ENCODE results near the gene IFT20. TPM values are rescaled to one million over a fixed set of nuclear protein-coding genes. Genes with fewer than 3 reads are reported as not detected.

The IFT20 gene
- total RNA-seq, 1 experiment from 2014 or later = 21.0 TPM

- Histone ChIP-seq H3K9me3 (ENCODE audit: control insufficient read depth, low read depth, low read length) (no peaks in the 10 kb centered on the region), H3K4ac (ENCODE audit: low read depth, low read length) (no peak overlapping the region), H2BK20ac (ENCODE audit: low read depth, low read length, poor library complexity, severe bottlenecking) (no peak overlapping the region), H2AFZ (ENCODE audit: low read length) (no peak overlapping the region), H2AK5ac (ENCODE audit: insufficient read length, low read length) (no peak overlapping the region), H3K79me2 (ENCODE audit: insufficient read depth, low read length) (no peaks in the 10 kb centered on the region), H4K91ac (ENCODE audit: insufficient read length, low read depth, low read length) (no peak overlapping the region), H4K5ac (ENCODE audit: insufficient read length, low read depth, low read length) (no peak overlapping the region), H3K56ac (ENCODE audit: insufficient read length, low read depth, low read length) (no peak overlapping the region), H4K8ac (replicated peaks; ENCODE audit: insufficient read length, low read depth, low read length) (no peak overlapping the region), H3T11ph (ENCODE audit: low read length) (no peak overlapping the region), H3K27me3 (ENCODE audit: insufficient read depth, low read length) (no peaks in the 10 kb centered on the region), H2BK120ac (ENCODE audit: low read depth, low read length, poor library complexity, severe bottlenecking) (no peak overlapping the region), H3K27ac (ENCODE audit: insufficient read length, low read depth, low read length) (no peak overlapping the region), H3K14ac (ENCODE audit: insufficient read depth, low read length) (no peak overlapping the region), H2BK15ac (ENCODE audit: low read depth, low read length) (no peak overlapping the region), H3K4me1 (ENCODE audit: insufficient read depth, low read length) (no peaks in the 10 kb centered on the region), H3K23ac (ENCODE audit: insufficient read length, low read depth, low read length) (no peak overlapping the region), H4K20me1 (ENCODE audit: control insufficient read depth, insufficient read depth, insufficient read length) (no peaks in the 10 kb centered on the region), H3K9ac (ENCODE audit: extremely low read depth, insufficient read length, low read length) (no peak overlapping the region), H3K23me2 (ENCODE audit: insufficient read length, low read depth, low read length, poor library complexity, severe bottlenecking) (no peaks in the 10 kb centered on the region), H3K79me1 (ENCODE audit: insufficient read depth, low read depth, low read length, poor library complexity, severe bottlenecking) (no peaks in the 10 kb centered on the region), H3K18ac (ENCODE audit: insufficient read length, low read depth, low read length) (no peak overlapping the region), H2BK12ac (ENCODE audit: insufficient read length, low read depth, low read length) (no peak overlapping the region), H3K4me2 (ENCODE audit: insufficient read depth, insufficient read length, low read length) (no peak overlapping the region), H2BK5ac (ENCODE audit: insufficient read length, low read length) (no peak overlapping the region)
- TF ChIP-seq, protein P1, sequence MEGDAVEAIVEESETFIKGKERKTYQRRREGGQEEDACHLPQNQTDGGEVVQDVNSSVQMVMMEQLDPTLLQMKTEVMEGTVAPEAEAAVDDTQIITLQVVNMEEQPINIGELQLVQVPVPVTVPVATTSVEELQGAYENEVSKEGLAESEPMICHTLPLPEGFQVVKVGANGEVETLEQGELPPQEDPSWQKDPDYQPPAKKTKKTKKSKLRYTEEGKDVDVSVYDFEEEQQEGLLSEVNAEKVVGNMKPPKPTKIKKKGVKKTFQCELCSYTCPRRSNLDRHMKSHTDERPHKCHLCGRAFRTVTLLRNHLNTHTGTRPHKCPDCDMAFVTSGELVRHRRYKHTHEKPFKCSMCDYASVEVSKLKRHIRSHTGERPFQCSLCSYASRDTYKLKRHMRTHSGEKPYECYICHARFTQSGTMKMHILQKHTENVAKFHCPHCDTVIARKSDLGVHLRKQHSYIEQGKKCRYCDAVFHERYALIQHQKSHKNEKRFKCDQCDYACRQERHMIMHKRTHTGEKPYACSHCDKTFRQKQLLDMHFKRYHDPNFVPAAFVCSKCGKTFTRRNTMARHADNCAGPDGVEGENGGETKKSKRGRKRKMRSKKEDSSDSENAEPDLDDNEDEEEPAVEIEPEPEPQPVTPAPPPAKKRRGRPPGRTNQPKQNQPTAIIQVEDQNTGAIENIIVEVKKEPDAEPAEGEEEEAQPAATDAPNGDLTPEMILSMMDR (conservative IDR thresholded peaks at IDR 0.05) = no peak
- Mint-ChIP-seq H3K27ac (peak overlapping the region in 2 of 3 experiments; percentile 65 to 73; a peak in 2 of 7 replicates), H3K27me3 (ENCODE audit: low read depth) (no peaks in the 10 kb centered on the region), H3K4me3 (no peak overlapping the region), H3K4me1 (peaks cover 16 to 17% of the 10 kb centered on the region in 2 experiments), H3K36me3 (ENCODE audit: insufficient read depth in 1 of 3, low read depth in 3 of 3) (peaks cover 24 to 82% (median 69%) of the 10 kb centered on the region in 3 experiments; a peak in 6 of 7 replicates), H3K9me3 (no peaks in the 10 kb centered on the region)
- DNase-seq = no peak
- WGBS (ENCODE audit: extremely low coverage, insufficient read length, low lambda C conversion rate) = no CpG with 5 or more reads among the region's 13 CpGs
These were observed 10.3 kb upstream of the IFT20 start for GRCh38 chr17:28345419-28346198.
